ENCODE data around the gene ABHD3.

- TF ChIP-seq CTCF (IDR thresholded peaks at IDR 0.05) (no peak), POLR2A (IDR thresholded peaks at IDR 0.05) (no peak)
These were observed 48.2 kb downstream of the ABHD3 start for GRCh38 chr18:21656402-21656801.

Measured in lower leg skin (tissue), 3 donors.